GM19455 (cell line): Measurements from ENCODE around the gene SPOCK3.
"Not testable (repeated sequence)": the region's sequence is repeated elsewhere in the genome, so short reads cannot be mapped to it uniquely, and the experiment has no call there.

ENCODE experiments used
- ATAC-seq: cut with Tn5 transposase; IDR thresholded peaks from one replicate; pipeline ENCODE4 v1.9.1; 2021; ENCODE audit not compliant: unreplicated experiment

Gene SPOCK3

DNA sequence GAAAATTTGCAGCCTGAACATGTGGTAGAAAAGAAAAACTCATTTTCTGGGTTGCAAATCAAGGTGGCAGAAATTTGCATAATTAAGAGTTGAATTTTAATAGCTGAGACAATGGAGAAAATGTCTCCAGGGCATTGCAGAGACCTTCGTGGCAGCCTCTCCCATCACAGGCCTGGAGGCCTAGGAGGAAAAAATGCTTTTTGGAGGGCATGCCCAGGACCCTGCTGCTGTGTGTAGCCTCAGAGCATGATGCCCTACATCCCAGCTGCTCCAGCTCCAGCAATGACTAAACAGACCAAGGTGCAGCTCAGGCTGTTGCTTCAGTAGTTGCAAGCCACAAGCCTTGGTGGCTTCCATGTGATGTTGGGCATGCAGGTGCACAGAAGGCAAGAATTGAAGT lies 266.1 kb downstream of the SPOCK3 start:
- ATAC-seq: not testable (repeated sequence)

DNA sequence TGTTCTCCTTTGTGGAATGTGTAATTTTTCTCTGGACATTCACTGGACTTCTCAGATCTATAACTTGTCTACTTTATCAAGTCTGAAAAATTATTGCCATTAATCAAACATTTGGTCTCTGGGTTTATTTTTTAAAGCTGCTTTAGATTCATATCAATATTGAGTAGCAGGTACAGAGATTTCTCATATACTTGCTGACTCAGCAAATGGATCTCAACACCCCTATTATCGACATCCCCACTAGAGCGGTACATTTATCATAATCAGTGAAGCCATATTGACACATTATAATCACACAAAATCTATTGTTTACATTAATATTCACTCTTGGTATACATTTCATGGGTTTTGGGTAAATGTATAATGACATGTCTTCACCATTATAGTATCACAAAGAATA lies 268.7 kb downstream of the SPOCK3 start:
- no peak for ATAC-seq

DNA sequence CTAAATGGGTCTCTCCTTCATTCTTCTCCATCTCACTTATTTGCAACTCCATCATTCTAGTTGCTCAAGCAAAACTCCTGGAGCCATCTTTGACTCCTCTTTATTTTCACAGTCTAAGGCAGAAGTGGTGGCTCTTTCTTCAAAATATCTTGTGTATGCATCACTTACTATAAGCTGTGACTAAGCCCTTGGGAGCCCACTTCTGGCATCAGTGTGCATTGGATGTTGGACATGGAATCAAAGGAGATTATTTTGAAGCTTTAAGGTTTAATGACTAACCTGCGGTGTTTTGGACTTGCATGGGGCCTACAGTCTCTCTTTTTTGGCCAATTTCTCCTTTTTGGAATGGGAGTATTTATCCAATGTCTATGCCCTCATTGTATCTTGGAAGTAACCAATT lies 276.8 kb downstream of the SPOCK3 start:
- ATAC-seq: no peak

DNA sequence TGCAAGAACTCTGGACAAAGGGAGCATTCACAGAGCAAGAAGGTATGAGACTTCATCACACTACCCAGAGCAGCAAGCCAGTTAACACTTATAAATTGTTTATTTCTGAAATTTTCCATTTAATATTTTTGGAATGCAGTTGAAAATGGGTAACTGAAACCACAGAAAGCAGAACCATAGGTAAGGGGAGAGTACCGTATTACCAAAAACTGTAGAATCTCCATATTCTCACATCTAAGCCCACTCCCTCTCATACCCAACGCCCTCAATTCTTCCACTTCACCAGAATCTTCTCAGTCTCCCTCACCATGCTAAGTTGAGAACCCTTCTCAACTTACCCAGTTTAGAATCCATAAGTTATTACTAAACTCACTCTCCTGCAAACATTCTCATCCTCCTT lies 277.8 kb downstream of the SPOCK3 start:
- ATAC-seq: no peak

DNA sequence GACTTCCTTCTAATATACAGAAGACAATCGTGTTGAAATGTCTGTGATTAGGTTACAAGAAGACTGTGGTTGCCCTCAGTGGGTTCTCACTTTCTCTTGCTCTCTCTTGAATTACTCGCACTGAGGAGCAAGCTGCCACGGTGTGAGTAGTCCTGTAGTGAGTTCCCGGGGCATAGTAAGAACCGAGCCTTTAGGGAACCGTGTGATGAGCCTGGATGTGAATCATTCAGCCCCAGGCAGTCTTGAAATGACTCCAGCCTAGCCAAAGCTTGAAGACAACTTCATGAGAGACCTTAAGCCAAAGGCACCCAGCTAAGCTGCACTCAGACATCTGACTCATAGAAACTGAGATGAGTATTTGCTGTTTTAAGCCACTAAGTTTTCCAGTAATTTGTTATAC lies 292.7 kb downstream of the SPOCK3 start:
- ATAC-seq: no peak

DNA sequence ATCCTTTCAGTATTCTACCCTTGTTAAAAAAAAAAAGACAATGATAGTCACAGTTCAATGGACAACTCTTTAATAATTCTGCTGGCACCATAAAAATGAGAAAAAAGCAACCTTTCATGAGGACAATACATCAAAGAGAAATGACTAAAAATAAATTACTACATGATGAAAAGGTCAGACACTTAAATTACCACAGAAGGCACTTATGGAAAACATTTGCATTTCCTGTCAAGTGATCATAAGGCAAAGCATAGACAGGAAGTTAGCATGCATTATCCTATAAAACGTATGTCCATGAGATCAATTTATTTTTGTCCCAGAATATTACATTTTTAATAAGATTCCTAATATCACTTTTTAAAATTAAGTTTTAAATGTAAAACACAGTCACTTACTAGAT lies 303.8 kb downstream of the SPOCK3 start:
- no peak for ATAC-seq

DNA sequence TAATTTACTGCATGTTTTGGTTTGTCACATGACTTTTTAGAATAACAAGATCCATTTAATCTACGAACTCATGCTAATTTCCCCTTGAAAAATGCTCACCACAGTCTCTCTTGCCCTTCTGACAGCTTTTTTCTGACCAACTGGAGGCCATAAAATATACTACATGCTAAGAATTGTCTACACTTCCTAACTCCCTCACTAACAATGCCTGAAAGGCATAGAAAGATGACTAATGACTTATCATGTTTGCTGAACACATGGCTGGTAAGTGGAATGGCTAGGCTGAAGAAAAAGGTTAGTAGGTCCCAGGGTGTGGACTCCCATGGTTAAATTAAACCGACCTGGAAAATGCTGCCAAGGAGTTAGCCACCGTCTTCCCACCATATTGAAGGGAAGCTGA lies 309.9 kb downstream of the SPOCK3 start:
- ATAC-seq: no peak

DNA sequence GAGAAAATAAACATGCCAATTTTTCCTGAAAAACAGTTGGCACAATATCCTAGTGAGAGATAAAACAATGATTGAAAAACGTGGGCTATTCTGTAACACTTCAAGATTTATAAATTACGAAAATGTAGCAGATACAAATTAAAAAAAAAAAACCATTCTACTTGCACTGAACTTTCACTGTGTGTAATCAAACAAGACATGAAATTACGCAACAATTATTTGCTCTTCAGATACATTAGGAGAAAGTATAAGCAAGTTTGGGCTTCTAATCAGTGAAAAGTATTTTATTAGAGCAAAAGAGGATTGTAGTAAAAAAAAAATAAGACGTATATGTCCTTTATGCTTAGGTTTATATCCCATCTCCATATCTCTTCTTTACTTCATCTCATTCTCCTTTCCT lies 320.4 kb downstream of the SPOCK3 start:
- no peak for ATAC-seq

DNA sequence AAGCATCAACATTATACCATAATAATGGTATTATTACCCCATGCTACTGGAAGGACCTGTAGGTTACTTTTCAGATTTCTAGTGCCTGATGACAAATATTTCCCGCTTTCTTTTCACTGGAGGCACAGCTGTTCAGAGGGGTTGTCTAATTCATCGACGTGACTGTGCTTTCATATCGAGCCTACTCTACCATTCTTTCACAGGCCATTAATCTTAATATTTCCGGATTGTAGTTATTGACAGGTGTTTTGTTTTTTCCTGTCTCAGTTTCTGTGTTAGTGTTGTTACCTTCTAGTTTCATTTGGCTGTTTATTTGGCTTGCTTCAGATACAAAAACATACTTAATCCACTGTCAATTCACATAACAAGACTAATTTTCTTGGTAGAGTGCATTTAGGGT lies 330.9 kb downstream of the SPOCK3 start:
- no peak for ATAC-seq

DNA sequence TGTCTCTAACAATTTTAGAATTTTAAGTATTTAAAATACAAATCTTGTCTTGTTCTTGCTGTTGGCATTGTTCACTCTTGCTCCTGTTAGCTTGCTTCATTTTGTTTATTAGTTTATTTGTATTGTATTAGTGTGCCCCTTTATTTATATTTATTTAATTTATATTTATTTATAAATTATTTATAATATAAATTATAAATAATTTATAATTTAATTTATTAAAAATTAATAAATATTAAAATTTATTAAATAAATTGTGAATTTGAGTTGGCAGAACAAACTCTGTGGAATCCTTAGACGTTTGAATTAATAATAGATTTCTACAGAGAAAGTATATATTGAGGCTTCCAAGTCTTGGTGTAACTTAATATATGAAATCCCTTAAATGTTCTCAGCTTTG lies 331.4 kb downstream of the SPOCK3 start:
- no peak for ATAC-seq

DNA sequence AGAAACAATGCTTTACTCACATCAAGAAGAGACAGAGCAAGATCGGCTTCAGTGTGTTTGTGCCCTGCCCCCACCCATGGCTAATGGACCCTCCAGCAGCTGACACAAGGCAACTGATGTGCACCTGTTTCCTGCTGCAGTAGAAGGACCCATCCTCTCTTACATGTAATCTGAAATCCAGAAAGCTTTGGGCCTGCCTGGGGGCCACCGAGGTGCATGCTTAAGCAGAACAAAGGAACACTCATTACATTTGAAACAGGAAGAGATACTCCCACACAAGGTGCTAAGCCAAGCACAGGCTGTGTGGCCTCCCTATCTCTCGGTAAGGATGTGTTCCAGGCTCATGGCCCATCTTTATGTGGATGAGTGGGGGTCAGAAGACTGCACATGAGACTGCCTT lies 338.0 kb downstream of the SPOCK3 start:
- no peak for ATAC-seq

DNA sequence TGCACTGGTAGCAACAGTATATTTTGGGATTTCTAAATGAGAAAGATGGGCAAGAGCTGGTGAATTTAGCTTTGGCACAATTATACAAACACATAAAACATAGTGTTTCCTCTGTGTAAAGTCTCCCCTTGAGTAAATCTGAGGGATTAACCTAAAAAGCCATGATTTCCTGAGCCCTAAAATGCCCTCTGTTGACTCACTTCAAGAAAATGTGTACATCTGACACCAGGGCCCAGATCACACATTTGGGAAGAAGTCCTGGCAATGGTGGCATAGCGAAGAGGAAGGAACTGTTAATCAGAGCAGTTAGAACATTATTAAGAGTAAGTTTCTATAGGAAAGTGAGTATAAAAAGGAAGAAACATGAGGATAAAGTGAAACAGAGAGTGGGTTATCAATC lies 338.5 kb downstream of the SPOCK3 start:
- no peak for ATAC-seq

DNA sequence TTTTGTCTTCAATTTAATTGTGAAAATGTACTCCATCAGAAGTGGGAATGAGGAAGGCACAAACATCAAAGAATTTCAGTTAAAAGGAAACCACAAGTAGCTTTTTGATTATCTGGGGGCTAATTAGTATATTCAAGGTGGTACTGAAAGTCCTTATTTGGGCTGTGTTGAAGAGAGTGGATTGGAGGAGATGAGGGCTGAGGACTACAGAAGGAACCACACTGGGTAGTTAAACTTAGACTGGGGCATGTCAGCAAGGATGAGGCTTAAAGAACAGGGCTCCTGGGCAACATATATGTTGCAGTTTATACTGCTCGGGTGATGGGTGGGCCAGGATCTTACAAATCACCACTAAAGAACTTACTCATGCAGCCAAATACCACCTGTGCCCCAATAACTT lies 346.8 kb downstream of the SPOCK3 start:
- no peak for ATAC-seq

DNA sequence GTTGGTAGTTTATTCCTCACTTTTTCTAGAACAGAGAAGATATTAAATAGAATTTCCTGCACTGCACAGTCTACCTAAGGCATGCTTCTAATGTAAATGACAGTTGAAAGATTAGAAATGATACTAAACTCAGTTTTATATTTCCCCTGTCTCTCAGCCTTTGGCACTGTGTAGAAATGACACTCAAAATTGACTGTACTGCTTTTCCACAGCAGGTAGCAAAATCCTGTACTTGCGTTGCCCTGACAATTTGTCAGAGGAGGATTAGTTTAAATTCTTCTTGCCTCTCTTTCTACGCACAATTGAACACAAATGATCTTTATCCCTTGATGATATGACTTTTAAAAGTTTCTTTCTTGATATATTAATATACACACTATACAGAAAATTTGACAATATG lies 347.6 kb downstream of the SPOCK3 start:
- no peak for ATAC-seq

DNA sequence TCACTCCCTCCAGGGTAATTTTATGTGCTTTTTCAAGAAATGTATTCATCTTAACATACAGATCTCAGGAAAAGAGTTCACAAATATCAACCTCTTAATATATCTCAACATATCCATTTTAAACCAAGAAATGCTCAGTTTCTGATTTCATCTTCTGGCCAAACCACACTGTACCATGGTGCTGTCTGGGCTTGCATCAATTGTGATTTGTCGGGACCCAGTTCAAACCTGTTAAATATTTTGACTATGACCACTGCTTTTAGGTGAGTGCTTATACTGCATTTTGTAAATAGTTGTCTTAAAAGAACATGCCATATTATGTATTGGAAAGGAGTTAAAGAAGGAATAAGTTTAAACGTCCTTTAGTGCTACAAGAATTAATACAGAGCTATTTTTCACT lies 352.1 kb downstream of the SPOCK3 start:
- ATAC-seq: no peak

DNA sequence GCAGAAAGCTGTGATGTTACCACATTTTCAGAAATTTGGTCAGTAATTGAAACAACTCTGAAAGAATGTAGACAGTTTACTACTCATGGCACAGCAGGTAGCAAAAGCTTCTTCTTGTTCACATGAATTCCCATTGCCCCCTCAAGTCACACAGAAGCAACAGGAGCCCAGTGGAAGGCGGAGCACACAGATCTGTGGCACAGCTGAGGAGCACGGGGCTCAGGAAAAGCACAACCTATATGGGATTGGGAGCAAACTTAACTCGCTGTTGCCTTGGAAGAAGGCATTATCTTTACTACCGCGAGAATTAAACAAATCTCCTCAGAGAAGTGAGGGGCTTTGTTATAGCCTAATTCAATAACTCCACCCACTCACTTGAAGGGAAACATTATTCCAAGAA lies 358.5 kb downstream of the SPOCK3 start:
- ATAC-seq: no peak

DNA sequence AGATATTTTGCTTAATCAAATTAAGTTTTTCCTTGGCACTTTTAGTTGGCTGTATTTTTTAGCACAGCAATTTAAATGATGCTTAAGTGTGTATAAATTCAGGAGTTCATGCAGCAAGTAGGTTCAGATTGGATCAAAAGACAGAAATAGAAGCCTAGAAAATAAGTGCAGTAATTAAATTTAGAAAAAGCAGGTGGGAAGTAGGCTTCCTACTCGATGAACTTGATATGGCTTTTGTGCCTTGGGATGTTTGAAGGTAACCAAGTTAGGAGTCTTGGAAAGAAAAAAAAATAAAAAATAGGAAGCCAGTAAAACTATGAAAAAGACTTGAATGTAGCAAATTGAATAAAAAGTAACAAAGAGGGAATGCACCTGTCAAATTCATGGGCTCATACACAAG lies 372.3 kb downstream of the SPOCK3 start:
- ATAC-seq: no peak

DNA sequence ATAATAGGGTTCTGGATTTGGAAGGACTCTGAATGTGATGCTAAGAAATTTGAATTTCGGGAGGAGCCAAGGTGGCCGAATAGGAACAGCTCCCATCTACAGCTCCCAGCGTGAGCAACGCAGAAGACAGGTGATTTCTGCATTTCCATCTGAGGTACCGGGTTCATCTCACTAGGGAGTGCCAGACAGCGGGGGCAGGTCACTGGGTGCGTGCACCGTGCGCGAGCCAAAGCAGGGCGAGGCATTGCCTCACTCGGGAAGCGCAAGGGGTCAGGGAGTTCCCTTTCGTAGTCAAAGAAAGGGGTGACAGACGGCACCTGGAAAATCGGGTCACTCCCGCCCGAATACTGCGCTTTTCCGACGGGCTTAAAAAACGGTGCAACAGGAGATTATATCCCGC lies 383.9 kb downstream of the SPOCK3 start:
- ATAC-seq: not testable (repeated sequence)

DNA sequence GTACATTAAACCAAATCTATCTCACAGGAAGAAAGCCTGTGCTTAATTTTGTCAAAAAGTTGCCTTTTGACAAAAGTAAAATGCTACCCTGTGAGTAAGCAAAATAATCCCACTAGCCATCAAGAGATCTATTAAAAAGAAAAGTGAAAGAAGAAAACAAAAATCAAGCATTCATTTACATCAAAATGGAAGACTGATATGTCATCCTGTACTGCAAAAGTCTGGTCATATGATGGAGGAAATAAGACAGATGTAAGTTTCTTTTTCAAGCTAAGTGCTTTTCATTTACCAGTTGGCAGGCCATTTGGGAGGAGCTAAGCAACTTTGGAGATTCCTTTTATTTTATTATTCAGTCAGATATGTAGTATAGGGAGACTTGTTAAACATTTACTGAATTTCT lies 387.4 kb downstream of the SPOCK3 start:
- ATAC-seq: no peak

DNA sequence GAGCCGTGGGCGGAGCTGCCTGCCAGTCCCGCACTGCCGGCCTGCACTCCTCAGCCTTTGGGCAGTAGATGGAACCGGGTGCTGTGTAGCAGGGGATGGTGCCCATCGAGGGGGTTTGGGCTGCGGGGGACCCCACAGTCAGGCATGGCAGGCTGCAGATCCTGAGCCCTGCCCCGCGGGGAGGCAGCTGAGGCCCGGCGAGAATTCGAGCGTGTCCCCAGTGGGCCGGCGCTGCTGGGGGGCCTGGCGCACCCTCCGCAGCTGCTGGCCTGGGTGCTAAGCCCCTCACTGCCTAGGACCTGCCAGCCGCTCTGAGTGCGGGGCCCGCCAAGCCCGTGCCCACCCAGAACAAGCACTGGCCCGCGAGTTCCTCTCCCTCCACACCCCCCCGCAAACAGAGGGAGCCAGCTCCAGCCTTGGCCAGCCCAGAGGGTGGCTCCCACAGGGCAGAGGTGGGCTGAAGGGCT lies 391.5 kb downstream of the SPOCK3 start:
- no peak for ATAC-seq

DNA sequence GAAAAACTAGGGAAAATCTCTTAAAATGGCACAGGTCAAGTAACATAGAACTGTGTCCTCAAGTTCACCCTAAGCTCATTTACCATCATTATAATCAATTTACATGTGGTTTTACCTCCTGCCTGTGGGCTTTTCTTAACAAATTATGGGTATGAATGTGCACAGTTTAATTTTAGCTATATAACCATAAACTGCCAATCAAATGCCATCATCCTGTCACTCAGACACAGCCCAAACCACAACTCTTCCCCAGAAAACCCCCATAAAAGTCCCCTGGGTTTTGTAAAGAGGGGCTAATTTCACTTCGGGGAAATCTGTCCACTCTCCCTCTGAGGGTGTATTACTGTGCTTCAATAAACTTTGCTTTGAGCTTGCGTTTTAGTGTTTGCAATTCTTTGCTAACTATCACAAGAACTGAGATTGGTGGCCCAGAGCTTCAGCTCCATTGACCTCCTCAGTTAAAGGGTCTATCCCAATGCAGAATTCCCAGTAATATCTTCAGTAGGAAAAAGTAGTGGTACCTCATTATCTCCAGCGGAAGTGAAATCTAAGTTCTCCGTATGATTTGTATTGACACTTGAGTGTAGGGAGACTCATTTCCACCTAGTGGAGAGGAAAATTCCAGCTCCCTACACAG lies 394.6 kb downstream of the SPOCK3 start:
- peak; percentile 73 for ATAC-seq

DNA sequence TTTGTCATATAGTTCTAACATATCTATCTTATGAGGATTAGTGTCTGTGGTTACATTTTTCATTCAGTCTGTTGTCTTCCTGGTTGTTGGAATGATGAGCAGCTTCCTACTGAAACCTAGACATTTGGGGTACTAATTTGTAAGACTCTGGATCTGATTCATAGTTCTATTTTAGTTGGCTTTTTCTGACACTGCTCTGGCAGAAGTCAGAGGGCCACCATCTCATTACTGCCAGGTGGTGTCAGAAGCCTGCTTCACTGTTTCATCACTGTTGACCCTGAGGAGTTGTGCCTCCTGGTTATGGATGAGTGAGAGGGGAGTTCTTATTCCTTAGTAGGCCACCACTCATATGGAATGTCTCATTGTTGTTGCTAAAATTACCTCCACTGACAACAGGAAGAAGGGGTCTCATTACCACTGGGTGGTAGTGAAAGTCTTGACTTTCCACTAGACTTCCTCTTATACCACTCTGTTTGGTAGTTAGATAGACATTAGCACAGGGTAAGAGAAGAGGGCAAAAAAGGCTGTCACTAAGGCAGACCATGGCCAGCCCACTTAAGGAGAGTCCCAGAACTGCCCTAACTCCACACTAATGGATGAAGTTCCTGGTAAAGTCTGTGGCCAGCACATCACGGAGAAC lies 395.2 kb downstream of the SPOCK3 start:
- ATAC-seq: peak; percentile 65

DNA sequence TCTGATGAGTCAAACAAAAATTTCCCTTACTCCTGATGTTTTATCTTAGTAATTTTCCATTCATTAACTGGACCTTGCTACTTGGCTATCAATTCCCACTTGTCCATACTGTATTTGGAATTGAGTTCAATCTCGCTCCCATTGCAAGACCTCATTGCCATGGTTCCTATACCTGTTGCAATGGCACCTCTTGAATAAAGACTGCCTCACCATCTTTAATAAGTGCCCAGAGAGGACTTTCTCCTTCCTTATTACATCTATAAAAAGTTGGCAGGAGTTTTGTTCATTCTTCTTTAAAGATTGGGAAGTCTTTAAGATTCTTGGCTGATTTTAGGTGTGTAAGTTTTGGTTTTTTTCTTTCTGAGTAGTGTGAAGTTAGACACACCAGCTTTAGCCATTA lies 397.4 kb downstream of the SPOCK3 start:
- no peak for ATAC-seq
